Colonic mucosa (tissue), 4 donors: ENCODE results near the gene NDUFV1. TPM values are rescaled to one million over a fixed set of nuclear protein-coding genes. Genes with fewer than 3 reads are reported as not detected.
A peak's percentile ranks its signal among the peaks of the same experiment; 100 is the strongest.
"Not testable (repeated sequence)": the region's sequence is repeated elsewhere in the genome, so short reads cannot be mapped to it uniquely, and the experiment has no call there.

Experiments used
- DNase-seq: peaks from one replicate; pipeline ENCODE4 v3.0.0-alpha.2; 2020
- H3K27ac ChIP-seq: fragments of 200-600 bp; one replicate; pipeline ENCODE4 v1.8.0; 2021
- H3K27me3 ChIP-seq: fragments of 200-600 bp; one replicate; pipeline ENCODE4 v1.8.0; 2021
- H3K36me3 ChIP-seq: fragments of 200-600 bp; one replicate; pipeline ENCODE4 v1.8.0; 2021
- H3K4me1 ChIP-seq: fragments of 200-600 bp; one replicate; pipeline ENCODE4 v1.8.0; 2021; ENCODE audit warnings: mild to moderate bottlenecking
- H3K4me3 ChIP-seq: fragments of 200-600 bp; one replicate; pipeline ENCODE4 v1.8.0; 2021
- H3K9ac ChIP-seq, 2 donors: one replicate each; pipeline ENCODE4 v1.7.0; 2013; ENCODE audit warnings: control low read depth in 2 of 2, low read depth in 2 of 2, low read length in 2 of 2
- H3K9me3 ChIP-seq: fragments of 200-600 bp; one replicate; pipeline ENCODE4 v1.8.0; 2021
- CTCF ChIP-seq: fragments of 200-600 bp; IDR thresholded peaks from one replicate; pipeline ENCODE4 v1.8.0; 2022; ENCODE audit warnings: antibody characterized with exemption, mild to moderate bottlenecking
- intact Hi-C: fragments of 100-400 bp; cut with DNase I; formaldehyde crosslinking; loops from one replicate; pipeline ENCODE4 v1.14.1; 2022
- total RNA-seq, 2 donors: library from RNA; stranded (reverse); fragmentation: NEBNext Ultra II Directional in 1 of 2; extraction: Animal tissue kit (Norgen Biotek cat#: 25700) in 1 of 2; gene quantifications; one replicate each; pipeline ENCODE4 v1.2.1, GENCODE V29; 2021
- donor health status: healthy.
- donor health status: DM: no; HTN: no; CAD: no.
- donor health status: DM: no; HTN: no; CAD: no.

Gene NDUFV1
- total RNA-seq: 100 to 1,000 TPM; 329 to 361 TPM

- H3K27ac ChIP-seq: peak within 1 kb of the TSS; percentile 52
- no peaks in the 10 kb centered on the region for H3K9me3 ChIP-seq
- peak; percentile 57 for TF ChIP-seq CTCF
- H3K4me3 ChIP-seq: peak within 1 kb of the TSS; percentile 100
- peaks cover 17% of the 10 kb centered on the region for H3K36me3 ChIP-seq
- H3K27me3 ChIP-seq: no peaks in the 10 kb centered on the region
- peaks cover 11% of the 10 kb centered on the region for H3K4me1 ChIP-seq
- intact Hi-C loops: no loop called here
- H3K9ac ChIP-seq: peak within 1 kb of the TSS; percentile 73 to 97
- DNase-seq: peak; percentile 97
Observed at GRCh38 chr11:67606492-67607295, at the start of gene NDUFV1. Gene NDUFV1 (plus strand): TSS chr11:67606936. CDS start chr11:67607005, 69 bp downstream.

- Histone ChIP-seq H3K9me3 (no peaks in the 10 kb centered on the region), H3K27ac (peak overlapping the region; percentile 60), H3K4me3 (no peak overlapping the region), H3K4me1 (peaks cover 5% of the 10 kb centered on the region), H3K27me3 (no peaks in the 10 kb centered on the region), H3K36me3 (no peaks in the 10 kb centered on the region), H3K9ac (peak overlapping the region in 1 of 2 donors; percentile 78)
- intact Hi-C loops: no loop called here
- TF ChIP-seq CTCF: no peak
- DNase-seq: peak; percentile 80
Observed at GRCh38 chr11:67558084-67558772, 48.5 kb upstream of the NDUFV1 start.

GRCh38 chr11:67561971-67562619 is 44.6 kb upstream of the NDUFV1 start:
- Histone ChIP-seq H3K4me3 (no peak overlapping the region), H3K4me1 (peaks cover 5% of the 10 kb centered on the region), H3K27me3 (no peaks in the 10 kb centered on the region), H3K27ac (no peak overlapping the region), H3K9me3 (no peaks in the 10 kb centered on the region), H3K36me3 (no peaks in the 10 kb centered on the region), H3K9ac (no peak overlapping the region)
- TF ChIP-seq CTCF: no peak
- DNase-seq: no peak
- intact Hi-C loops: no loop called here

- no peak for TF ChIP-seq CTCF
- Histone ChIP-seq H3K9ac (no peak overlapping the region), H3K27ac (no peak overlapping the region)
Observed at GRCh38 chr11:67562963-67563704, 43.6 kb upstream of the NDUFV1 start.

GRCh38 chr11:67563705-67564114 is 43.0 kb upstream of the NDUFV1 start:
- DNase-seq: peak; percentile 79
- H3K4me1 ChIP-seq, H3K27me3 ChIP-seq, H3K36me3 ChIP-seq, H3K9ac ChIP-seq, H3K27ac ChIP-seq, H3K9me3 ChIP-seq, H3K4me3 ChIP-seq, intact Hi-C loops: not testable (repeated sequence)

More at GRCh38 chr11:67562963-67563704, 43.6 kb upstream of the NDUFV1 start:
- no peak for DNase-seq
- no peaks in the 10 kb centered on the region for H3K36me3 ChIP-seq
- no peak overlapping the region for H3K4me3 ChIP-seq
- H3K9me3 ChIP-seq: no peaks in the 10 kb centered on the region
- no peaks in the 10 kb centered on the region for H3K27me3 ChIP-seq
- intact Hi-C loops: no loop called here
- peaks cover 5% of the 10 kb centered on the region for H3K4me1 ChIP-seq
